ENCODE results near the gene CRYGB. TPM values are rescaled to one million over a fixed set of nuclear protein-coding genes. Genes with fewer than 3 reads are reported as not detected.

CRYGB gene
- total RNA-seq, 8 experiments from 2014 or later = not detected

- Histone ChIP-seq H3K4me1 (replicated peaks in 1 of 2) (no peaks in the 10 kb centered on the region), H3K4me3 (no peak overlapping the region), H3K27ac (no peak overlapping the region)
- WGBS, 10 experiments = 0 to 100% (median 65%) methylated on average over 1 to 2 of the region's 2 CpGs; no CpG with 5 or more reads in 5 of the 10 experiments
- in situ Hi-C loops (cut with MboI; ENCODE audit: low pct_unique_long_range_greater_than_20kb in 2 of 9, low sequenced_read_pairs in 9 of 9, unreplicated experiment in 9 of 9) = no loop called here
- no peak for ATAC-seq (replicated peaks in 6 of 8)
Observed at GRCh38 chr2:208098267-208098666, 47.7 kb downstream of the CRYGB start.

GRCh38 chr2:208097801-208098200, 48.2 kb downstream of the CRYGB start:
- WGBS, 10 experiments = 0 to 100% (median 88%) methylated on average over 1 to 5 of the region's 5 CpGs
- H3K4me1 ChIP-seq (replicated peaks in 1 of 2) = no peaks in the 10 kb centered on the region
- H3K4me3 ChIP-seq = no peak overlapping the region
- H3K27ac ChIP-seq = no peak overlapping the region
- in situ Hi-C loops (cut with MboI; ENCODE audit: low pct_unique_long_range_greater_than_20kb in 2 of 9, low sequenced_read_pairs in 9 of 9, unreplicated experiment in 9 of 9) = no loop called here
- ATAC-seq (replicated peaks in 6 of 8) = peak in 3 of 8 experiments; percentile 4 to 11 (median 11)

- ATAC-seq (replicated peaks in 6 of 8) = peak in 3 of 8 experiments; percentile 28 to 59 (median 39)
- Histone ChIP-seq H3K27ac (no peak overlapping the region), H3K4me3 (no peak overlapping the region), H3K4me1 (replicated peaks in 1 of 2) (no peaks in the 10 kb centered on the region)
- in situ Hi-C loops (cut with MboI; ENCODE audit: low pct_unique_long_range_greater_than_20kb in 2 of 9, low sequenced_read_pairs in 9 of 9, unreplicated experiment in 9 of 9) = no loop called here
- 0 to 100% (median 18%) methylated on average over 1 to 3 of the region's 3 CpGs; no CpG with 5 or more reads in 3 of the 10 experiments for WGBS, 10 experiments
Observed at GRCh38 chr2:208097313-208097712, 48.6 kb downstream of the CRYGB start.

GRCh38 chr2:208096080-208096479, 49.9 kb downstream of the CRYGB start:
- Histone ChIP-seq H3K4me3 (no peak overlapping the region), H3K27ac (no peak overlapping the region), H3K4me1 (replicated peaks in 1 of 2) (no peaks in the 10 kb centered on the region)
- no peak for ATAC-seq (replicated peaks in 6 of 8)
- in situ Hi-C loops (cut with MboI; ENCODE audit: low pct_unique_long_range_greater_than_20kb in 2 of 9, low sequenced_read_pairs in 9 of 9, unreplicated experiment in 9 of 9) = no loop called here
- WGBS, 10 experiments = 40 to 100% (median 86%) methylated on average over 1 to 3 of the region's 3 CpGs; no CpG with 5 or more reads in 3 of the 10 experiments

GRCh38 chr2:208093128-208093527, 52.8 kb downstream of the CRYGB start:
- no peak overlapping the region for H3K4me3 ChIP-seq
- in situ Hi-C loops (cut with MboI; ENCODE audit: low pct_unique_long_range_greater_than_20kb in 2 of 9, low sequenced_read_pairs in 9 of 9, unreplicated experiment in 9 of 9) = no loop called here
- no peak for ATAC-seq (replicated peaks in 6 of 8)
- no peaks in the 10 kb centered on the region for H3K4me1 ChIP-seq (replicated peaks in 1 of 2)
- H3K27ac ChIP-seq = no peak overlapping the region

Other genes with a start within 250 kb of the CRYGB start
- 10 to 100 TPM in 5 of 8 experiments, 1 to 10 TPM in 3; 8.6 to 20.5 (median 12.5) TPM for gene PLEKHM3, start 120.6 kb downstream of the CRYGB start, total RNA-seq
- 1 to 10 TPM in 2 of 8 experiments, under 1 TPM in 2, not detected in 4; 0.75 to 2.4 (median 1.0) TPM for gene CRYGD, start 21.6 kb downstream of the CRYGB start, total RNA-seq
- 1 to 10 TPM in 1 of 8 experiments, under 1 TPM in 2, not detected in 5; 0.41 to 1.3 (median 0.49) TPM for gene CRYGC, start 16.3 kb downstream of the CRYGB start, total RNA-seq
- under 1 TPM in 4 of 8 experiments, not detected in 4; 0.33 to 0.94 (median 0.70) TPM for gene CRYGA, start 17.4 kb upstream of the CRYGB start, total RNA-seq
- gene C2orf80, start 43.9 kb upstream of the CRYGB start, total RNA-seq = 100 to 1,000 TPM in 1 of 8 experiments, 10 to 100 TPM in 4, 1 to 10 TPM in 2, under 1 TPM in 1; 0.61 to 217 (median 12.9) TPM
- gene IDH1, start 108.9 kb upstream of the CRYGB start, total RNA-seq = 100 to 1,000 TPM in 7 of 8 experiments, 10 to 100 TPM in 1; 82.9 to 915 (median 210) TPM
- gene PIKFYVE, start 120.1 kb upstream of the CRYGB start, total RNA-seq = 10 to 100 TPM; 20.0 to 57.9 (median 26.1) TPM